ENCODE measurements around the gene PDE10A.

Gene PDE10A

DNA sequence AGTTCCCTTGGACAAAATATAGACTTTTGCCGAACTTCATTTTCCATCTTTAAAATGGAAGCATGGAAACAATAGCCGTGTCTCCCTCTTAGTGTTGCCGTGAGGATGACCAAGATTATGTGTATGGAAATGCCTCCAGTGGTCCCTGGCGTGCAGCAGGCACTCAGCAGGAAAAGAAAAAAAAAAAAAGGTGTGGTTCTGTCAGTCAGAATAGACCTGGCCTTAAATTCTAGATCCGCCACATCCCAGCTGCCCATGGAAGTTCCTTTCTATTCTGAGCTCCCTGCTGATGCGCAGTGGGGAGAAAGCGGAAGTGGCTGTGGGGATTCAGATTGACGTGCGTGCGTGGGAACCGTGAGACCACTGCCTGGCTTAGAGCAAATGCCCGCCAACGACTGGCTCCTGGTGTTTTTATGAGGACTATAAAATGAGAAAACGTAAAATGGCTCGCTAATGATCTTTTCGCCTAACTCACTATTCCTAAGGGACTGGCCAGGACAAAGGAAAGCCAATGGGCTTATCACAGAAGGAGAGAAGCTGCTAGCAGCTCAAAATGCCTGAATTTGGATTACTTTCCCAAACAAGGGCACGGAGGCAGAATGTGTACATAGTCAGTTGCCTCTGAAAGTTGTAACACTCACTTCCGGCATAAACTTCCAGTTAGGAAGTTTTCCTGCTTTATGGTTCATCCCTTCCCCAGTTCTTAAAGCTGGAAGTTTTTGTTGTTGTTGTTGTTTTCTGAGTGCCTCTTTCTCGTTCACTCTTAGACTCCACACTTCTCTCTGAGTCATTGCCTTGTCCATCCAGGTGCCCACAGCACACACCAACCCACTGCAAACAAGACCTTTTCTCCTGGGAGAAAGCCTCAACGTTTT, 11.4 kb upstream of the PDE10A start:
- no peak for TF ChIP-seq CTCF (conservative IDR thresholded peaks at IDR 0.05; ENCODE audit: low read depth)
- ChIA-PET CTCF (interaction anchor here (0.6 kb wide), 1 partner anchor 19 kb away, joined by 5 read pairs; no protein-coding TSS in a partner anchor), POLR2A (ENCODE audit: low non-redundant PET) (no interaction called here)
- DNase-seq (ENCODE audit: low spot score) = no peak
- no peak overlapping the region for H3K27ac ChIP-seq

GRCh38 chr6:165671222-165671768, 8.3 kb upstream of the PDE10A start:
- H3K27ac ChIP-seq = no peak overlapping the region
- TF ChIP-seq CTCF (conservative IDR thresholded peaks at IDR 0.05; ENCODE audit: low read depth) = no peak
- DNase-seq (ENCODE audit: low spot score) = no peak
- ChIA-PET CTCF (interaction anchor here (0.7 kb wide), 1 partner anchor 16 kb away, joined by 7 read pairs; no protein-coding TSS in a partner anchor), POLR2A (ENCODE audit: low non-redundant PET) (no interaction called here)

GRCh38 chr6:165668951-165669350, 5.9 kb upstream of the PDE10A start:
- TF ChIP-seq CTCF (conservative IDR thresholded peaks at IDR 0.05; ENCODE audit: low read depth) = no peak
- no peak overlapping the region for H3K27ac ChIP-seq
- DNase-seq (ENCODE audit: low spot score) = no peak
- POLR2A ChIA-PET (ENCODE audit: low non-redundant PET) = no interaction called here
- CTCF ChIA-PET = no interaction called here

DNA sequence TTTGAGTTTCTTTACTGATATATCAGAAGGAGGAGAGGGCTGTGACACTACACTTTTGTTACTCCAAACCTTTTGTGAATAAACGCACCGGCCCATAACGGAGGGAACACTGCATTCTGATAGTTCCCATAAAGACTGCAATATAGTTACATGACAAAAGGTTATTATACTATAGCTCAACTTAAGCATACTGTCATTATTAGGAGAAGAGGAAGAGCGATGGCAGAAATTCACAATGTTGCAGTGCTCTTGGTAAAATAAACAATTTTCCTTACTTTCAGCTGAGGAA, 2.3 kb upstream of the PDE10A start:
- no peak for TF ChIP-seq CTCF (conservative IDR thresholded peaks at IDR 0.05; ENCODE audit: low read depth)
- ChIA-PET POLR2A (ENCODE audit: low non-redundant PET) (no interaction called here), CTCF (no interaction called here)
- no peak overlapping the region for H3K27ac ChIP-seq
- no peak for DNase-seq (ENCODE audit: low spot score)

- no peak for DNase-seq (ENCODE audit: low spot score)
- CTCF ChIA-PET = no interaction called here
- H3K27ac ChIP-seq = no peak overlapping the region
- no peak for TF ChIP-seq CTCF (conservative IDR thresholded peaks at IDR 0.05; ENCODE audit: low read depth)
- POLR2A ChIA-PET (ENCODE audit: low non-redundant PET) = no interaction called here
Measured at GRCh38 chr6:165664559-165665383, 1.7 kb upstream of the PDE10A start.

GRCh38 chr6:165663736-165664558, 906 bp upstream of the PDE10A start:
- TF ChIP-seq CTCF (conservative IDR thresholded peaks at IDR 0.05; ENCODE audit: low read depth) = no peak
- CTCF ChIA-PET = no interaction called here
- no peak overlapping the region for H3K27ac ChIP-seq
- POLR2A ChIA-PET (ENCODE audit: low non-redundant PET) = no interaction called here
- DNase-seq (ENCODE audit: low spot score) = no peak
